ENCODE data around the gene ZNF578. TPM values are rescaled to one million over a fixed set of nuclear protein-coding genes. Genes with fewer than 3 reads are reported as not detected.
A peak's percentile ranks its signal among the peaks of the same experiment; 100 is the strongest.

ZNF578 gene
- polyA plus RNA-seq (2013, experiment 1 of 2): 2.0 TPM
- 1.7 TPM for polyA plus RNA-seq (2013, experiment 2 of 2)

GRCh38 chr19:52453324-52454094 lies at the start of gene ZNF578:
ZNF578 (plus strand) TSS chr19:52453553; CDS start chr19:52501846, 48,293 bp downstream.
- no peak within 1 kb of the TSS for H2BK5ac ChIP-seq (ENCODE audit: low read length)
- H3K27ac ChIP-seq (replicated peaks; ENCODE audit: low read length): no peak within 1 kb of the TSS
- no peaks in the 10 kb centered on the region for H3K27me3 ChIP-seq (ENCODE audit: control insufficient read depth in 3 of 3, insufficient read depth in 3 of 3, low read depth in 1 of 3, low read length in 3 of 3)
- no peak within 1 kb of the TSS for H2AK5ac ChIP-seq (ENCODE audit: low read depth, low read length)
- no peaks in the 10 kb centered on the region for H3K4me1 ChIP-seq (ENCODE audit: control insufficient read depth in 2 of 2, insufficient read depth in 1 of 2, low read depth in 1 of 2, low read length in 2 of 2)
- H3K9me3 ChIP-seq (replicated peaks in 1 of 2; ENCODE audit: control insufficient read depth in 2 of 2, insufficient read depth in 1 of 2, low read depth in 1 of 2, low read length in 2 of 2): peaks cover 18 to 29% of the 10 kb centered on the region in 2 donors
- no peak within 1 kb of the TSS for H3K23ac ChIP-seq (ENCODE audit: low read depth, low read length, poor library complexity)
- no CpG with 5 or more reads among the region's 48 CpGs for WGBS, 2 donors (ENCODE audit: extremely low coverage in 2 of 2, insufficient read length in 2 of 2, insufficient replicate concordance in 1 of 2)
- H3K9ac ChIP-seq (ENCODE audit: low read depth, low read length, poor library complexity): no peak within 1 kb of the TSS
- H3K4ac ChIP-seq (ENCODE audit: low read length): no peak within 1 kb of the TSS
- no peak within 1 kb of the TSS for H3K18ac ChIP-seq (ENCODE audit: low read length)
- H3K36me3 ChIP-seq (replicated peaks in 1 of 2; ENCODE audit: control insufficient read depth in 2 of 2, insufficient read depth in 2 of 2, low read length in 2 of 2): peaks cover 0 to 2% of the 10 kb centered on the region in 2 donors
- H2BK15ac ChIP-seq (ENCODE audit: low read length): no peak within 1 kb of the TSS
- no peak within 1 kb of the TSS for H3K14ac ChIP-seq (ENCODE audit: low read length)
- H2AFZ ChIP-seq (ENCODE audit: low read length): no peak within 1 kb of the TSS
- no peak within 1 kb of the TSS for H4K8ac ChIP-seq (ENCODE audit: low read depth, low read length)
- no peak within 1 kb of the TSS for H2BK120ac ChIP-seq (ENCODE audit: low read depth, low read length)
- peak within 1 kb of the TSS in 1 of 2 donors; percentile 76 for H3K4me3 ChIP-seq (ENCODE audit: low read length in 2 of 2)
- peak; percentile 5 for DNase-seq (ENCODE audit: low spot score)
- H2BK12ac ChIP-seq (ENCODE audit: low read length): no peak within 1 kb of the TSS
- peak within 1 kb of the TSS; percentile 21 for H3K4me2 ChIP-seq (ENCODE audit: insufficient read depth, low read length, poor library complexity, severe bottlenecking)
- H4K91ac ChIP-seq (ENCODE audit: low read depth, low read length, poor library complexity): no peak within 1 kb of the TSS
- no peaks in the 10 kb centered on the region for H3K79me1 ChIP-seq (ENCODE audit: low read depth, low read length)

GRCh38 chr19:52410276-52410675 lies 43.1 kb upstream of the ZNF578 start:
- H3K79me1 ChIP-seq (ENCODE audit: low read depth, low read length): no peaks in the 10 kb centered on the region
- no peak overlapping the region for H4K91ac ChIP-seq (ENCODE audit: low read depth, low read length, poor library complexity)
- no peak overlapping the region for H2BK15ac ChIP-seq (ENCODE audit: low read length)
- H3K27ac ChIP-seq (replicated peaks; ENCODE audit: low read length): no peak overlapping the region
- H2BK12ac ChIP-seq (ENCODE audit: low read length): no peak overlapping the region
- H3K18ac ChIP-seq (ENCODE audit: low read length): no peak overlapping the region
- no peak for DNase-seq (ENCODE audit: low spot score)
- no peak overlapping the region for H3K9ac ChIP-seq (ENCODE audit: low read depth, low read length, poor library complexity)
- no peak overlapping the region for H2AFZ ChIP-seq (ENCODE audit: low read length)
- H2BK120ac ChIP-seq (ENCODE audit: low read depth, low read length): no peak overlapping the region
- no peaks in the 10 kb centered on the region for H3K27me3 ChIP-seq (ENCODE audit: control insufficient read depth in 3 of 3, insufficient read depth in 3 of 3, low read depth in 1 of 3, low read length in 3 of 3)
- H3K14ac ChIP-seq (ENCODE audit: low read length): no peak overlapping the region
- no peak overlapping the region for H2BK5ac ChIP-seq (ENCODE audit: low read length)
- no peak overlapping the region for H3K4ac ChIP-seq (ENCODE audit: low read length)
- H3K4me1 ChIP-seq (ENCODE audit: control insufficient read depth in 2 of 2, insufficient read depth in 1 of 2, low read depth in 1 of 2, low read length in 2 of 2): no peaks in the 10 kb centered on the region
- no peak overlapping the region for H3K4me2 ChIP-seq (ENCODE audit: insufficient read depth, low read length, poor library complexity, severe bottlenecking)
- H3K4me3 ChIP-seq (ENCODE audit: low read length in 2 of 2): peak overlapping the region in 1 of 2 donors; percentile 42
- no peak overlapping the region for H4K8ac ChIP-seq (ENCODE audit: low read depth, low read length)
- H3K9me3 ChIP-seq (replicated peaks in 1 of 2; ENCODE audit: control insufficient read depth in 2 of 2, insufficient read depth in 1 of 2, low read depth in 1 of 2, low read length in 2 of 2): peaks cover 21 to 68% of the 10 kb centered on the region in 2 donors
- no peak overlapping the region for H3K23ac ChIP-seq (ENCODE audit: low read depth, low read length, poor library complexity)
- peaks cover 7 to 82% of the 10 kb centered on the region in 2 donors for H3K36me3 ChIP-seq (replicated peaks in 1 of 2; ENCODE audit: control insufficient read depth in 2 of 2, insufficient read depth in 2 of 2, low read length in 2 of 2)
- whole genome bisulfite sequencing, 2 donors (ENCODE audit: extremely low coverage in 2 of 2, insufficient read length in 2 of 2, insufficient replicate concordance in 1 of 2): no CpG with 5 or more reads among the region's 6 CpGs
- H2AK5ac ChIP-seq (ENCODE audit: low read depth, low read length): no peak overlapping the region

DNA sequence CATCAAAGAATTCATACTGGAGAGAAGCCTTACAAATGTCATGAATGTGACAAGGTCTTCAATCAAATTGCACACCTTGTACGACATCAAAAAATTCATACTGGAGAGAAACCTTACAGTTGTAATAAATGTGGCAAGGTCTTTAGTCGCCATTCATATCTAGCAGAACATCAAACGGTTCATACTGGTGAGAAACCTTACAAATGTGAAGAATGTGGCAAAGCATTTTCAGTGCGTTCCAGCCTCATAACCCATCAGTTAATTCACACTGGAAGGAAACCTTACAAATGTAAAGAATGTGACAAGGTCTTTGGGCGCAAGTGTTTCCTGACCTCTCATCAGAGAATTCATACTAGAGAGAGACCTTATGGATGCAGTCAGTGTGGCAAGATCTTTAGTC lies 37.6 kb upstream of the ZNF578 start:
- Histone ChIP-seq H3K79me1 (ENCODE audit: low read depth, low read length) (no peaks in the 10 kb centered on the region), H4K8ac (ENCODE audit: low read depth, low read length) (no peak overlapping the region), H2BK12ac (ENCODE audit: low read length) (no peak overlapping the region), H2BK15ac (ENCODE audit: low read length) (no peak overlapping the region), H3K27ac (replicated peaks; ENCODE audit: low read length) (no peak overlapping the region), H3K14ac (ENCODE audit: low read length) (no peak overlapping the region), H4K91ac (ENCODE audit: low read depth, low read length, poor library complexity) (no peak overlapping the region), H2AK5ac (ENCODE audit: low read depth, low read length) (no peak overlapping the region), H3K23ac (ENCODE audit: low read depth, low read length, poor library complexity) (no peak overlapping the region), H3K27me3 (ENCODE audit: control insufficient read depth in 3 of 3, insufficient read depth in 3 of 3, low read depth in 1 of 3, low read length in 3 of 3) (no peaks in the 10 kb centered on the region), H3K9ac (ENCODE audit: low read depth, low read length, poor library complexity) (no peak overlapping the region), H3K4me1 (ENCODE audit: control insufficient read depth in 2 of 2, insufficient read depth in 1 of 2, low read depth in 1 of 2, low read length in 2 of 2) (no peaks in the 10 kb centered on the region), H3K4me2 (ENCODE audit: insufficient read depth, low read length, poor library complexity, severe bottlenecking) (no peak overlapping the region), H2BK120ac (ENCODE audit: low read depth, low read length) (no peak overlapping the region), H3K9me3 (replicated peaks in 1 of 2; ENCODE audit: control insufficient read depth in 2 of 2, insufficient read depth in 1 of 2, low read depth in 1 of 2, low read length in 2 of 2) (peaks cover 16 to 71% of the 10 kb centered on the region in 2 donors), H3K18ac (ENCODE audit: low read length) (no peak overlapping the region), H3K4ac (ENCODE audit: low read length) (no peak overlapping the region), H2AFZ (ENCODE audit: low read length) (no peak overlapping the region), H3K4me3 (ENCODE audit: low read length in 2 of 2) (no peak overlapping the region), H3K36me3 (replicated peaks in 1 of 2; ENCODE audit: control insufficient read depth in 2 of 2, insufficient read depth in 2 of 2, low read length in 2 of 2) (peaks cover 0 to 29% of the 10 kb centered on the region in 2 donors), H2BK5ac (ENCODE audit: low read length) (no peak overlapping the region)
- no peak for DNase-seq (ENCODE audit: low spot score)
- no CpG with 5 or more reads among the region's 5 CpGs for WGBS, 2 donors (ENCODE audit: extremely low coverage in 2 of 2, insufficient read length in 2 of 2, insufficient replicate concordance in 1 of 2)

DNA sequence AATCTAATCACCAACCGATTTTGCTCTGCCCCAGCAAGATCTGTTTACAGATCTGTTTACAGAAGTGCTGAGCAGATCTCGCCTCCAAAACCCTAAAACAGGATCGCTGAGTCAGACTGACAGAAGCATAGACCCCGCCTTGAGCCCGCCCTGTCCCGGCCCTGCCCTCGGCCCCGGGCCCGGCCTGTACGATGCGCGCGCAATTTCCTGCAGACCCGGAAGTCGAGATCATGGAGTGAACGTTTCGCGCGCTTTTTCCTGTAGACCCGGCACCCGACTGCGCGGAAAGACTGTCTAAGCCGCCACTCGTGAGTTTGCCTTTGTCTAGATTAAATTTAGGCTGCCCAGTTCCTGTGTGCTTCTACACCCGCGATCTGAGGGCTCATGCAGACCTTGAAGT lies 24.4 kb upstream of the ZNF578 start, which contains the start of gene ZNF534:
Gene ZNF534 (plus strand): TSS at position 212 of the 400 bp plus-strand sequence. CDS start 2,327 bp downstream, outside the sequence.
- Histone ChIP-seq H3K4ac (ENCODE audit: low read length) (no peak within 1 kb of the TSS), H2BK120ac (ENCODE audit: low read depth, low read length) (no peak within 1 kb of the TSS), H3K18ac (ENCODE audit: low read length) (no peak within 1 kb of the TSS), H2BK5ac (ENCODE audit: low read length) (no peak within 1 kb of the TSS), H3K9ac (ENCODE audit: low read depth, low read length, poor library complexity) (no peak within 1 kb of the TSS), H2AFZ (ENCODE audit: low read length) (no peak within 1 kb of the TSS), H2AK5ac (ENCODE audit: low read depth, low read length) (no peak within 1 kb of the TSS), H3K27ac (replicated peaks; ENCODE audit: low read length) (no peak within 1 kb of the TSS), H3K4me3 (ENCODE audit: low read length in 2 of 2) (no peak within 1 kb of the TSS), H2BK12ac (ENCODE audit: low read length) (no peak within 1 kb of the TSS), H3K4me1 (ENCODE audit: control insufficient read depth in 2 of 2, insufficient read depth in 1 of 2, low read depth in 1 of 2, low read length in 2 of 2) (no peaks in the 10 kb centered on the region), H3K79me1 (ENCODE audit: low read depth, low read length) (no peaks in the 10 kb centered on the region), H3K36me3 (replicated peaks in 1 of 2; ENCODE audit: control insufficient read depth in 2 of 2, insufficient read depth in 2 of 2, low read length in 2 of 2) (no peaks in the 10 kb centered on the region), H3K23ac (ENCODE audit: low read depth, low read length, poor library complexity) (no peak within 1 kb of the TSS), H3K4me2 (ENCODE audit: insufficient read depth, low read length, poor library complexity, severe bottlenecking) (no peak within 1 kb of the TSS), H3K9me3 (replicated peaks in 1 of 2; ENCODE audit: control insufficient read depth in 2 of 2, insufficient read depth in 1 of 2, low read depth in 1 of 2, low read length in 2 of 2) (peaks cover 5 to 14% of the 10 kb centered on the region in 2 donors), H4K8ac (ENCODE audit: low read depth, low read length) (no peak within 1 kb of the TSS), H3K14ac (ENCODE audit: low read length) (no peak within 1 kb of the TSS), H3K27me3 (ENCODE audit: control insufficient read depth in 3 of 3, insufficient read depth in 3 of 3, low read depth in 1 of 3, low read length in 3 of 3) (no peaks in the 10 kb centered on the region), H2BK15ac (ENCODE audit: low read length) (no peak within 1 kb of the TSS), H4K91ac (ENCODE audit: low read depth, low read length, poor library complexity) (no peak within 1 kb of the TSS)
- DNase-seq (ENCODE audit: low spot score): no peak
- WGBS, 2 donors (ENCODE audit: extremely low coverage in 2 of 2, insufficient read length in 2 of 2, insufficient replicate concordance in 1 of 2): no CpG with 5 or more reads among the region's 27 CpGs

Measured in neuronal stem cell (in vitro differentiated cells).